Measurements from ENCODE around the gene RPUSD3. TPM values are rescaled to one million over a fixed set of nuclear protein-coding genes. Genes with fewer than 3 reads are reported as not detected.
"Not testable (repeated sequence)": the region's sequence is repeated elsewhere in the genome, so short reads cannot be mapped to it uniquely, and the experiment has no call there.

The RPUSD3 gene
- total and polyA plus RNA-seq, 11 donors: 25.8 to 68.6 (median 35.6) TPM

DNA sequence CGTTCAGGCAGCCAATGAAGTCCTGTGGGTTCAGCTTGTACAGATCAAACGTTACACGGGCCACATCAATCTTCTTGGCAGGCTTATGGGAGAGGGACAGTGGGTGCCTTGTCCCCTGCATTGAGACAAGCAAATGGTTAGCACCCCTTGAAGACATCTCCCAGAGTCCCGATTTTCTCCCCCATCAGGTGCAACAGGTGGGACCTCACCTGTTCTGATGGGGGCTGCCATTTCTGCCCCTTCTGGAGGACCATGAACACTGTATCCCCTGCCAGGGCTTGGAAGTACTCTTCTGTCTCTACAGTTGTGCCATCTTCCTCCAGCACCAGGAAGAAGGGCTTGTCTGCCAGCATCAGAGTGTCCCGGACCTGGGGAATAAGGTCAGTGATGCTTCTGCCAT lies 26.1 kb upstream of the RPUSD3 start:
- no peak for ATAC-seq
- intact Hi-C loops (cut with DNase I): no loop called here
- peaks cover 0 to 3% (median 0%) of the 10 kb centered on the region in 12 donors for H3K4me1 ChIP-seq

GRCh38 chr3:9867106-9867505 lies 23.3 kb upstream of the RPUSD3 start:
- Histone ChIP-seq H3K36me3 (no peaks in the 10 kb centered on the region), H3K9me3 (no peaks in the 10 kb centered on the region), H3K27ac (peak overlapping the region in 1 of 12 donors; percentile 87), H3K4me1 (peaks cover 0 to 21% (median 9%) of the 10 kb centered on the region in 12 donors), H3K4me3 (no peak overlapping the region), H3K27me3 (no peaks in the 10 kb centered on the region)
- TF ChIP-seq CTCF (IDR thresholded peaks at IDR 0.05) (no peak), POLR2A (IDR thresholded peaks at IDR 0.05) (no peak)
- ATAC-seq: no peak
- WGBS, 4 donors: 88 to 96% (median 90%) methylated on average over 12 of the region's 12 CpGs
- DNase-seq: no peak
- intact Hi-C loops (cut with DNase I): no loop called here

More for the DNA sequence above, 26.1 kb upstream of the RPUSD3 start:
- WGBS, 4 donors: 73 to 90% (median 80%) methylated on average over 4 to 5 of the region's 5 CpGs
- H3K27me3 ChIP-seq: no peaks in the 10 kb centered on the region
- no peaks in the 10 kb centered on the region for H3K9me3 ChIP-seq
- H3K27ac ChIP-seq: no peak overlapping the region
- no peaks in the 10 kb centered on the region for H3K36me3 ChIP-seq
- H3K4me3 ChIP-seq: no peak overlapping the region
- no peak for TF ChIP-seq CTCF (IDR thresholded peaks at IDR 0.05)
- DNase-seq: no peak

- Histone ChIP-seq H3K4me3 (no peak overlapping the region), H3K4me1 (peaks cover 0 to 21% (median 9%) of the 10 kb centered on the region in 12 donors), H3K36me3 (no peaks in the 10 kb centered on the region), H3K9me3 (no peaks in the 10 kb centered on the region), H3K27ac (peak overlapping the region in 1 of 12 donors; percentile 87), H3K27me3 (no peaks in the 10 kb centered on the region)
- 80 to 83% (median 82%) methylated on average over 8 of the region's 8 CpGs for WGBS, 4 donors
- peak in 1 of 4 donors; percentile 34 for ATAC-seq
- intact Hi-C loops (cut with DNase I): no loop called here
- DNase-seq: peak in 1 of 5 donors; percentile 40
- TF ChIP-seq CTCF (IDR thresholded peaks at IDR 0.05) (no peak), POLR2A (IDR thresholded peaks at IDR 0.05) (no peak)
Observed at GRCh38 chr3:9866639-9867038, 22.8 kb upstream of the RPUSD3 start.

DNA sequence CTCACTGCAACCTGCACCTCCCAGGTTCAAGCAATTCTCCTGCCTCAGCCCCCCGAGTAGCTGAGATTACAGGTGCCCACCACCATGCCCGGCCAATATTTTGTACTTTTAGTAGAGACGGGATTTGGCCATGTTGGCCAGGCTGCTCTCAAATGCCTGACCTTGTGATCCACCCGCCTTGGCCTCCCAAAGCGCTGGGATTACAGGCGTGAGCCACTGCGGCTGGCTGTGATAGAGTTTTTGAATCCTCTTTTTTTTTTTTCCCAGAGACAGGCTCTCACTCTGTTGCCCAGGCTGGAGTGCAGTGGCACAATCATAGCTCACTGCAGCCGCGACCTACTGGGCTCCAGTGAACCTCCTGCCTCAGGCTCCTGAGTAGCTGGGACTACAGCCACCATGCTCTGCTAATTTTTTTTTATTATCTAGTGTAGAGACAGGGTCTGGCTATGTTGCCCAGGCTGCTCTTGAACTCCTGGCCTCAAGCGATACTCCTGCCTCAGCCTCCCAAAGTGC lies 21.4 kb upstream of the RPUSD3 start:
- intact Hi-C loops (cut with DNase I); ATAC-seq; H3K4me3 ChIP-seq; H3K9me3 ChIP-seq; DNase-seq; H3K27me3 ChIP-seq; H3K36me3 ChIP-seq: not testable (repeated sequence)
- H3K27ac ChIP-seq: peak overlapping the region in 2 of 12 donors; percentile 7 to 87
- 87 to 92% (median 89%) methylated on average over 10 of the region's 10 CpGs for WGBS, 4 donors
- H3K4me1 ChIP-seq: peaks cover 0 to 21% (median 9%) of the 10 kb centered on the region in 12 donors
